HG02852 (cell line): ENCODE results near the gene RAI1.

Source experiments
- ATAC-seq: cut with Tn5 transposase; IDR thresholded peaks from one replicate; pipeline ENCODE4 v1.9.1; 2021; ENCODE audit warnings: mild to moderate bottlenecking, moderate library complexity; ENCODE audit not compliant: unreplicated experiment

RAI1 gene

DNA sequence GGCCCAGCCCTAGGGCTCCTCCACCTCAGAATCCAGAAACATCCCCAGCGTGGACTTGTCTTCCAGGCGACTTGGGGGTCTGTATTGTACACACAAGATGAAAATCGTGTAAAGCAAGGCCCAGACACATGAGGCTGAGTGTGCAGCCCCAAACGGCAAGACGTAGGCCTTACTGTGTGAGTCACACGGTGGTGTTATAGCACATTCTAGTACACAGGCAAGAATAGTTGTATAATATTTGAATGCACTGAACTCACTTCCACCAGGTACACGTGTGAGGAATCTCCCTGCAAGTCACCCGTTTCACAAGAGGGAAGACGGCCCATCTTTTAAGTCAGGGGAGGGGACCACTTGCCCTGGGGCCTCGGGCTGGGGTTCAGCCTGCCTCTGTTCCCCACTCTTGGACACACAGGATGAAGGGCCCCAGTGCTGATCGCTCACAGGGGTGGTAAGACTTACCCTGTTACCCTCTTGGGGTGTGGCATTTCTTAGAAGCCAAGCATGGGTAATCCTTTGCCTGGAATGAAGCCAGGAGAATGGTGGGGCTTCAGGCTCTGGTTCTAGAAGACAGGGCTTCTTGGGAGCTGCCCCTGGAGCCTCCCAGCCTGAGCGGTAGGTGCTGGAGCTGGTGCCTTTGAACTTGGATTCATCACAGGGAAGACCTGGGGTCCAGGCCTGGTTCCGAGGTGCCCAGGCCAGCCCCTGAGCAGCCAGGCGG, 84.3 kb downstream of the RAI1 start:
- no peak for ATAC-seq

DNA sequence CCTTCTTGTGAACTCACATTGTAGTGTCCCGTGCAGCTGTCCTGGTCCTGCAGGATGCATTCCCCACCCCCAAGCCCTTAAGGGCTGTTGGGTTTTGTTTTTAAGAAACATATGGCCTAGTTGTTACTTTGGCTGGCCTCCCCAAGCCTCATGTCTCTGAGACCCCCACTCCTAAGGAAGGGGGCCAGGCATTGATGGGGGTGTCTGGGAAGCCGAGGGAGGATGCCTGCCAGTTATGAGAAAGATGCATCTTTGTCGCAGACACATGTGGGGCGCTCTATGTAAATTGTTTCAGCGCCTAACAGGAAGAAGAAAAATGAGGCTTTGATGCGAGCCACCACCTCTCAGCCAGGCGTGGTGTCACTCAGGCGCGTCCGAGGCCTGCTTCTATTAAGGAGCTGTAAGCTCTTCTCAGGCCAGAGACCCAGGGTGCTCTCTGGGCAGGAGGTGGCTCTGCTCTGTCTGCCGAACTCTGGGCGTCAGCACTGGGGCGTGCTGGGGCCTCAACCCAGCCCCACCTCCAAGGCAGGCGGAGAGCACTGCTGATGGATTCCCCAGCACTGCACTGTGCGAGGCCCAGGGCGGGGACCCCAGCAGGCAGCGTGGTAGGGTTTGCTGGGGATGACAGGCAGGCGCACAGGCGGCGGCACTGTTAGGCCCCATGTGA, 85.0 kb downstream of the RAI1 start:
- ATAC-seq: peak; percentile 74

DNA sequence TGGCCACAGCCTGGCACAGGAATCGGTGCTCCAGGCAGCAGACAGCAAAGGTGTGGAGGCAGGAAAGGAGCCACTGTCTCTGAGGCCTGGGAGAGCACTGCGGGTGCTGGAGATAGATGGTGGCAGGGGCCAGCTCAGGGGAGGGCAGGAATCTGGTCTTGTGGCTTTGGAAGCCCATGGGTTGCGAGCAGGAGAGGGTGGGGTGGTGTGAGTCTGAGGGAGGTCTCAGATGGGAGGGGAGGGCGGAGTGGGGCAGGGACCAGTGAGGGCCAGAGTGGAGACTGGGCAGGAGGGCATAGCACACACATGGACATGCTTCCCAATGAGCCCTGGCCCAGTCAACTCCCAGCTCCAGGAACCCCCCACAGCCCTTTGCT, 85.5 kb downstream of the RAI1 start:
- no peak for ATAC-seq

DNA sequence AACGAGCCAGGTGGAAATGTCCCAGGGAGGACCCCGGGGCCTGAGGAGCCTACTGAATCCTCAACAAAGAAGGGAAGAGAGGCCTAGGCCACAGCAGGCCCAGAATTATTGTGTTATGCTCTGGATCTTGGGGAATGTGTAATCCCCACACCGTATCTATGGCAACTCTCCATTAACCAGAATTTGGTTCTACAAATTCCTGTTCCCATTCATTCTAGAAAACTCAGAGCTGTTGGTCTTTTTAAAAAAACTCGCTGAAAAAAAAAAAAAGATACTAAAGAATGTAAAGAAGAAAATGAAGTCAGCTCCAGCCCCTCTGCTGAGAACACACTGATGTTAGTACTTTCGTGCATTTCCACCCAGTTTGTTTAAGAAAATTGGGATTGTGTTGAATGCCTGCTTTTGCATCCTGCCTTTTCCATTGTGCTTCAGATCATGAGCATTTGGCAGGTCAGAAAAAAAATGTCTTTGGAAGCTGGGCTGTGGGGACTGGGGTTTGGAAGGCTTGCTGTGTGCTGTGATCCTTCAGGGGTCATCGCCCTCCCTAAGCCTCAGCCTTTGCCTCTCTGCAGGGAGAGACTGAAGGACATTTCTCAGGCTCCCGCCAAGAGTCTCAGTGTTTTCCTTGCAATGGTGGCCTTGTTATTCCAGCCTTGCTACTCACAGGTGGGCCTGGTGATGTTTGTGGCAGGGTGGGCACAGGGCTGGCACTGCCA, 86.1 kb downstream of the RAI1 start:
- ATAC-seq: no peak

DNA sequence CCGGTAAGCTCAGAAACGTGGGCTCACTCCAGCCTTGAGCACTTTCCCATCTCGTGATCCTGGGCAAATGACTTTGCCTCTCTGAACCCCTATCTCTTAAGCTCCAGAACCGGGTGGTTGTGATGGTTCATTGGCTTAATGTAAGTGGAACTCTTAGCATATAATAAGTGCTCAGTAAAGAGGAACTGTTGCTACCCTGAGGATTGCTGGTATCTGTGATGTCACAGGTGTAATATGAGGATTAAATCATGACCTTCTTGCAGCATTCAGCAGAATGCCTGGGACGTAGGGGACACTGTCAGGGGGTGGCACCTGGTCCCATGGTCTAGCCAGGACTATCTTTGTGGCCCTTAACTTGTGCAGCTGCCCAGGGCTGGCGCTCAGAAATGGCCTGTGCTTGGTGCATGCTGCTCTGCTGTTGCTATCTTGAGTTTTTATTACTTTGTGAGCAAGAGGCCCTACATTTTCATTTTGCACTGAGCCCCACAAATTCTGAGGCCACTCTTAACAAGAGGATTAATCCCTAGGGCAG, 86.7 kb downstream of the RAI1 start:
- no peak for ATAC-seq

DNA sequence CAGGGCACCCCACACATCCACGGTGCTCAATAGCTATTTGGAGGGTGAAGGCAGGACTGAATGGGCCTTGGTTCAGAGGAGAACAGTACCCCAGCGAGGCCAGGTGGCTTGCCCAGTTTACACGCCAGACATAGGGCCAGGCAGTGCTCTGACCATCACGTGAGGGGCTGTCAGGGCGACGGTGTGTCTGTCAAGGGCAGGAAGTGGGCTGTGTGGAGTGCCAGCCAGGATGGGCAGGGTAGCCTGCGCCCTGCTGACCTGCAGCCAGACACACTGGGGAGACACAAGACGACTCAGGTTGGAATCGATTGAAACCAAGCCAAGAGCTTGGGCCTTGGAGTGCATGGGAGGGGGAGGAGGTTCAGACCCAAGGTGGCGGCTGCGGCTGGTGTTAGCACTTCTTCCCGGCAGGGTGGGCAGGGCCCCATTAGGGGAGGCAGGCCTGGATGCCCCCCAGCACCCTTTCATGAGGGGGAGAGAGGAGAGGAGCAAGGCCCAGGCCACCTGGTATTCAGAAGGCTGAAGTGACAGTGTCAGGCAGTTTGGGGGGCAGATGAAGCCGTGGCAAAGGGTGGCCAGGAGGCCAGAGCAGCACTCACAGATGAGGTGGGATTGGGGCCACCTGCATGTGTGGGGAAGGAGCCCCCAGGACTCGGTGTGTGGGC, 87.3 kb downstream of the RAI1 start:
- ATAC-seq: no peak

DNA sequence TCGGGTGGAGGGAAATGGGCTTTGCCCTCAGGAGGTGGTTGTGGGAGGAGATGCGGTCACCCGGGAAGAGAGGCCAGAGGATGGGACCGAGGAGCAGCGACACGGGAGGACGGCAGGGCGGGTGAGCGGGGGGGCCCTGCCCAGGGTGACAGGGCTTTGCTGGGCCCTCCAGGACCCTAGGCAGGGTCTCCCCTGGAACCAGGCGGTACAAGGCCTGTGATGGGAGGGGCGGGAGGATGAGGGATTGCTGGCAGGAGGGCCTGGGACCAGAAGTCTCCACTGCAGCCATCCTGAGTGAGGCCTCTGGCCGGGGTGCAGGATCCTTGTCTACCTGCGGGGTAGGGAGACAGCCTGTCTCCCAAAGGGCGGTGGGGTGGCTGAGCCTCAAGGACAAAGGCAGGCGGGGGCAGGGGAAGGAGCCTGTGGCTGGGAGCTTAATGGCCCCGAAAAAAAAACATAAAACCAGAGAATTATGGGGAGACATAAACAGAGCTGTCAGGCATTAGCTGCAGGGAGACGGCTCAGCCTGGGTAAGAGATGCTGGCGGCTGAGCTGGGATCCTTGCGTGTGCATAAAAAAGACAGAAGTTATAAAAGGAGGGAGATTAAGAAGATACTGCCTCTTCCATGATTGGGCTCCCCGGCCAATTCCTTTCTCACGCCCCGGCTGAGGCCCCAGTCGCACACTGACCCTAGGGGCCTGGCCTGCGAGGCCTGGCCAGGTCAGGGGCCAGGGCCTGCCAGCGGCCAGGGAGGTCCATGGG, 88.8 kb downstream of the RAI1 start:
- ATAC-seq: no peak

DNA sequence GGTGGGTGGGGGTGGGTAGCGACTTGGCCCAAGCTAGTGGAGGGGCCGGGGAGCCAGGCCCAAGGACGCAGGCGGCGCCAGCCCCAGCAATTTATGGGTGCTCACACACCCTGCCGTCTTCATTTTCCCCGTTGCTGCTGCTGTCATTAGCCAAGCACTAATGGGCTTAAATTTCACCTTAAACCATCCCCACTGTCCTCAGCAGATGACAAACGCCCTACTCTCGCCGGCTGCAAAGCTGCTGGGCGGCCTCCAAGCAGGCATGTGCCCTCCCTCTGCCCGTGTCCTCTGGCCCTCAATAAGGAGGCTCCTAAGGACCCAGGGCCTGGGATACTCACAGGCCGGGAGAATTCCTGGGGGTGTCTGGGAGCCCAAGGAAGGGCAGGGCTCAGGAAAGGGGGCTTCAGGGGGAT, 89.4 kb downstream of the RAI1 start:
- no peak for ATAC-seq

DNA sequence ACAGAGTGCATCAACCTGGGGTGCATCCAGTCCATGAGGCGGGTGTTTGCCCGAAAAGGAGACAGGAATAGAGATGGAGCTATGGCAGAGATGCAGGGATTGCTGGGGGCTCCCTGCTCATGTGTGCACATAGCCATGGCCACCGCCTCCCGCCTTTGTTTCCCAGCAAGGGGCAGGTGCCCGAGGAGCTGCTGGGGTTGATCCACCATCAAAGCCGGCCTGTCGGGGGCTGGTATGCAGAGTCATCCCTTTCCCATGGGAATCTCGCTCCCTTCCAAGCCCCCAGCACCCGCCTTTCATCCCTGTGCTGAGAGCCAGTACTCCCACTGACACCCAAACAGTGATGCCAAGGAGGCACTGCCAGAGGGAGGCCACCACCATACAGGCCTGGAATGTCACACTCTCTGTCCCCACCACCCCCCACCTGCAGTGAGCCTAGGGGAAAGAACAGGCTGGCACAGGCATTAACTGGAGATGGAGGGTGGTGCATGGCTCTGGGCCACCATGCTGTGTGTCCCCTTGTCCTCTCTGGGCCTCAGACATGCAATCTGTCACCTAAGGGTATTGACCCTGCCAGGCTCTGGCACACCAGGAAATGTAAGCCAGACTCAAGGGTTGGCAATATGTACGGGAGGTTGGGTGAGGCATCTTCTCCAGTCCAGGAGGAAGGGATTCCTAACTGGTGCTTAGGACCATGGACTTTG, 90.4 kb downstream of the RAI1 start:
- ATAC-seq: no peak

DNA sequence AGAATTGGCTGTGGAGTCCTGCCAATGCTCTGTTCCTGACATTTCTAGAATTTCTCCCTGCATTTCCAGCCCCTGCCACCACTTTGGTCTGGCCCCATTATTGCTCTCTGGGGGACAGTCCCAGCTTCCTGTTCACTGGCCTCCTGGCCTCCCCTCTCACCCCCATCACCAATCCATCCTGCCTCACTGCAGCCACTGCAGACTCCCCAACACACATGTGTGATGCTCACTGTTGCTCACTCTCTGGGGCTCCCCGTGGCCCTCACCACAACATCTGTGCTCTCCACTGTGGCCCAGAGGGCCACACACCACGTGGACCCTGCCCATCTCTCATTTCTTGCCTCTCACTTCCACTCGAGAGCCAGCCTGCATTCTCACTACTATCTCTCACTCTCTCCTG, 91.0 kb downstream of the RAI1 start:
- no peak for ATAC-seq

DNA sequence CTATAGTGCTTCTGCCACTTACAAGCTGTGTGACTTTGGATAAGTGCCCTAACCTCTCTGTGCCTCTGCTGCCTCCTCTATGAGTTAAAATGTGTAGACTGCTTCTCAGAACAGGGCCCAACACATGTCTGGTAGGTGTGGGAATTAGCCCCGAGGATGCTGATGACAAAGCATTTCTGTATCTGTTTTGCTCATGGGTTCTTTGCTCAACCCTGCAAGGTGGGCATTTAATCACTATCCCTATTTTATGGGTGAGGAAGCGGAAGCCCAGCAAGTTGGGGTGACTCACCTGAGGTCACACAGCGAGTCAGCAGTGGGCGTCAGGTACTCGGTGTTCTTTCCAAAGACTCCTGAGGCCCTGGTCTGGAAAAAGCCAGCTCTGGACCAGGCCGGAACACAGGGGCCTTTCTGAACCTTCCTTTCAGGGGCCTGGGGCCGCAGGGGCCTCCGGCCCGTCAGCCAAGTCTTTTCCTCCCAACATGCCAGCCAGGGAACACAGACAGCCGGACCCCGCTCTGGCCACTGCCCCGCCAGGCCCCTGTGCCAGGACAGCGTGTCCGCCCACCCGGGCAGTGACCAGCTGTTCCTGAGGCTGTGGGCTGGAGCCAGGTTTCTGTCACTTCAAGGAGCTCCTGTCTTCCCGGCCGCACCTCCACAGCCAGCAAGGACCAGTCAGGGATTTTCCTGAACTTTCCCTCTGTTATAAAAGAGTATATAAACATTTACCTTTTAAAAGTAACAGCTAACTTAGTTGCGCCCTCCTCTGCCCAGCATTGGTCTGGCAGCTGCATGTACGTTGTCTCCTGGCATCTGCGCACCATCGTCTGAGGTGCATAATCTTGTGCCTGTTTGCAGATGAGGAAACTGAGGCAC, 93.0 kb downstream of the RAI1 start:
- ATAC-seq: no peak

DNA sequence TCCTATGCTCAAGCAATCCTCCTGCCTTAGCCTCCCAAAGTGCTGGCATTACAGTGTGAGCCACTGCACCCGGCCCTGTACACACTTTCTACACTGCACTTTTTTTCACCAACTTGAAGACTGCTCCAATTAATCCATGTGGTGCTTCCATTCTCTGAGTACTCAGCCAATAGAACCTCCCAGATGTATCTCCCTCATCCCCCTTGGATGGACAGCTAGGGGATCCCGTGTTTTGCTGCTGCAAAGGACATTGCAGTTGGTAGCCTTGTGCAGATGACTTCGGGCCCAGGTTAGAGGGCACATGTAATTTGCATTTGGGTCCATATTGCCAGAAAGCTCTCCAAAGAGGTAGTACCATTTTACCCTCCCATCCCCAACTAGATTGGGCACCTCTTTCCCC, 95.6 kb downstream of the RAI1 start:
- no peak for ATAC-seq

DNA sequence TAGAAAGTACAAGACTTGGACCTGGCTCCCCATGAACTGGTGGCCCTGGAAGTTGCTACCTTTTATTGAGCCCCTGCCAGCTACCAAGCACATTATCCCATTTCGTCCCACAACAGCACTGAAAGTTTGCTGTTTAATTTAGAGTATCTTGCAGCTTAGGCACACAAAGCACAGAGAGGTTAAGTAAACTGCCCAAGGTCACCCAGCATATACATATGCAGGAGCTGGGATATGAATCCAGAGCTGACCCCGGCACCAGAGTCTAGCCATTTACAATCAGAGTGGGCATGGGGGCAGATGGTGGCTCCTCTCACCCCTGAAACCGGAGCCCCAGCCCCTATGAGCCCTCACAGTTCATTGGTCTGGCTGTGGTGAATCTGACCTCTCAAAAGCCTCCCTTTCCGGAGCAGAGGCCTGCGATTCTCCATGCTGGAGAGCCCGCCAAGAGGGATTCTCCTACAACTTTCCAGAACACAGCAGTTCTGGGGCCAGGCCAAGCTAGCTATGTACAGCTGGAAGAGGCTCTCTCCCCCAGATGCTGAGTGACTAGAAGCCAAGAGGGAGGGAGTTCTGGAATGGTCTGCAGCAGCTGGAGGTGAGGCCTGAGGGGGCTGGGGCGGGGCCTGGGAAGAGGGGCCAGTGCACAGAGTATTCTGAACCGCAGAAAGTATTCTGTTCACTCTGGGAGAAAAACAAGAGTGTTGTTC, 97.2 kb downstream of the RAI1 start:
- ATAC-seq: no peak

DNA sequence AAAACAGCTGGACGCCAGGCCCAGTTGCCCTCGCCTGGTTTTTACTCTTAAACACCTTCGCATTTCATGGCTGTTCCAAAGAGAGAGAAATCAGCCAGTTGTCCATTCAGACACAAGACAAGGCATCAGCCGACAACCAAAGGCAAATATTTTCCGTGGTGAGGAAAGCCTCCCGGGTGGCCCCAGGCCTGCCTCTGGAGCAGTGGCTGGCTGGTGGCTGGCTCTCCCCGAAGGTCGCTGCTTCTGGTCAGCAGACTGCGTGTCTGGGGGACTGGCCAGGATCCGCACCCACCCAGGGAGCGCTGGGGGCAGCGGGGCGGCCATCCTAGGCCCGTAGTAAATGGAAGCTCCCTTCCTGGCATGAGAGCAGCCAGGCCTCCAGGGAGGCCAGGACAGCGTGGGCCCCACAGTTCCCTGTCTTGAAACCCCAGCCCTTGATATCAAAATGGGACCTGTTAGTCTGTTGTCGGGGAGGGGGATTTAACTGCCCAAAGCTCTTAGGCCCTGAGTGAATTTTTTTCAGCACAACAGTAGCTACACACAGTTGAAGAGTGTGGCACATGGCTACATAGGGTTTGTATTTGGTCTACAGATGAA, 97.9 kb downstream of the RAI1 start:
- ATAC-seq: no peak

DNA sequence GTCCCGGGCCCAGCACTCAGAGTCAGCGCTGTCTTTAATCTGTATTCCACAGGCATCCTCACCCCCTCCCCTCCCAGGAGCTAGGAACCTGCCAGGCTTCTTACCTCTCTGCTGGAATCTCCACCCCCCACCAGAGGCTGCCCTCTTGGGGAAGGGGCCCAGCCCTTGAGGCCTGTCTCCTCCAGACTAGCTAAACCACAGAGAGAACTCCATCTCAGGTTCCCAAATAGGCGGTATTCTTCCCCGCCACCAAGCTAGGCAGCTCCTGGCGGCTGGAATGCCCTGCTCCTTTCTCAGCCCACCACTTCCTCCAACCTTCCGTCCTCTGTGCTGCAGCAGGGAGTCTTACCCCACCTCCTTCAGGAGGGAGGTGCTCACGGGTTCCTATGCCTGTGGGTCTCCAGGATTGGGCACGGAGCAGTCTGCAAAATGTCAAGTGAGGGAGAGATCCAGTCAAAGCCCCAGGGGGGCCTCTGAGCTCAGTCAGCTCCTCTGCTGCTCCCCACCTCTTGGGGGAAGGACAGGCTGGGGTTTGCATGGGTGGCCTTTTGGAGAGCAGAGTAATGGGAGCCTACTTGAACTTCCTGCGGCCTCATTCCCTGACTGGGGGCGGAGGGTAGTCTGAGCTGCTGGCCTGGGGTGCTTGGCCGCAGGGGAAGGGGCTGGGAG, 99.8 kb downstream of the RAI1 start:
- ATAC-seq: no peak

DNA sequence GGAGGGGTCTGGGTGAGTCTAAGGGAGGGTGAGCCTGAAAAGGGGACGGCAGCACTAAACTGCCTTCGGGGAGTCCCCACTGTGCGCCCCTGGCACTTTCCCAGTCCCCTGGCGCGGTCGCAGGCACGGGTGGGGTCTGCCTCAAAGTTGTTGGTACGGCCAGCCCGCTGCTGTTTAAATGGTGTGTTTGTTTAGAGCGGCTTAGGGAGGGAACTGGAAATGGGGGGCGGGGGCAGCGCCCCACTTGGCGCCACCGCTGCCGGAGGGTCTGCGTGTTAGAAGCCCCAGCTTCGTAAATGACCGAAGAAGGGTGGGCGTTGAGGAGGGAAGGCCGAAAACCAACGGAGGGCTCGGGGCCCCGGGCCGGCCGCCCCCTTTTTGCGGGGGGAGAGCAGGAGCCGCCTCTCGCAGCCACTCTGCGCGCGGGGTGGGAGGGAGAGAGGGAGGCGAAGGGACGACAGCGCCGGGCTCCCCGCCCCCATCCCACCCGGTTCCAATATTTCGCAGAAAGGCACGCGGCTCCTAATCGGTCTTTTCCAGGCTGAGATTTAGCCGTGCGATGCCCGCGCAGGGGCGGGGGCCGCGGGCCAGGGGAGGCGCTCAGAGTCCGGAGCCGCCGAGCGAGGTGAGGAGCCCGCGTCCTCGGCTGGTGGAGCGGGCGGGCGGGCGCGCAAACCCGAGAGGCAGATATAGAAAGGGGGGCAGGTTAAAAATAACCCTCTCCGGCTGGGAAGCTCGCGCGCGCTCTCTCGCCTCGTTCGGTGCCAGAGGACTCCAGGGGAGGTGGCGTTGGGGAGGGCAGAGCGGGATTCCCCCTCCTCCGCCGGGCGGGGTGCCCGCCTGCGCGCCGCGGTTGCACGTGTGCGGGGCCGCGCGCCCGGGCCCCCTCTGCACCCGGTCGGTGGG, 100.6 kb downstream of the RAI1 start:
- ATAC-seq: no peak
